Upper lobe of left lung (tissue), 4 donors: ENCODE data around the gene BABAM2.

Source experiments
- CTCF ChIP-seq, 6 experiments: fragments of 450-650 bp in 4 of 6; fragments of 200-600 bp in 2 of 6; sonication (generic) in 2 of 6; IDR thresholded peaks; one replicate each; pipeline ENCODE4 v1.5.1; 2016 to 2019; ENCODE audit warnings: antibody characterized with exemption in 6 of 6
- POLR2A ChIP-seq, 4 donors: fragments of 450-650 bp; IDR thresholded peaks; one replicate each; pipeline ENCODE4 v1.5.1; 2016 to 2017; ENCODE audit warnings: antibody characterized with exemption in 4 of 4, mild to moderate bottlenecking in 2 of 4
- POLR2AphosphoS5 ChIP-seq, 2 donors: sonication (generic); formaldehyde crosslinking; IDR thresholded peaks; one replicate each; pipeline ENCODE4 v1.5.1; 2017; ENCODE audit warnings: antibody characterized with exemption in 2 of 2

DNA sequence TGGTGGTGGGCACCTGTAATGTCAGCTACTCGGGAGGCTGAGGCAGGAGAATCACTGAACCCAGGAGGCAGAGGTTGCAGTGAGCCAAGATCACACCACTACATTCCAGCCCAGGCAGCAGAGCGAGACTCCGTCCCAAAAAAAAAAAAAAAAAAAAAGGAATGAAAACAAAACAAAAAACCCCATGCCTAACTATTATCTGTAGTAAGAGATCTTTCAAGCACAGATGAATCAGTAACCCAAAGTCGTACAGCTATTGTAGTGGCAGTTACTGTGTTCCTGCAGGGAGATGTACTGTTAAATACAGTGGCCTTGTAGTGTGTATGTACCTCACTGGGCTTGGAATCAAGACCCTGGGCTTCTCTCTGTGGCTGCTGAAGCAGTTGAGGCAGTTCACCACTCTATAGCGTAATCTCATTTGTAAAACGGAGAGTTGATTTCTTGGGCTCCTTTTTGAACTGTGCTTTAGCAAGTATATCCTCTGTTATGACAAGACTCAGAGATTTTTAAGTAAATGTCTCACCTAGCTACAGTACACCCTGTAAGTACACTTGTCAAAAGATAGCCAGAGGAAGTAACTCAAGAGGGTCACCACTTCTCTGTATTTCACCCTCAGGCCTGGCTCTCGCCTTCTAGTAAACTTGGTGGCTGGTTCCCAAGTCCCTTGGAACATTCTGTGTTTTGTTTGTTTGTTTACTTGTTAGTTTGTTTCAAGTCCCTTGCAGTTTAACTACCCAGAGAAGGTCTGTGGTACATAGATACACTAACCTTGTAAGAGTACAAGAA is 392.5 kb downstream of the BABAM2 start:
- TF ChIP-seq CTCF (IDR thresholded peaks at IDR 0.05) (no peak), POLR2A (IDR thresholded peaks at IDR 0.05) (no peak), POLR2AphosphoS5 (IDR thresholded peaks at IDR 0.05) (no peak)
